Measurements from ENCODE around the gene KCTD6. TPM values are rescaled to one million over a fixed set of nuclear protein-coding genes. Genes with fewer than 3 reads are reported as not detected.

Gene KCTD6
- polyA plus RNA-seq, 1 donor from 2014 or later: 64.0 TPM

GRCh38 chr3:58529516-58530353 lies 37.8 kb downstream of the KCTD6 start (continued):
- peak; percentile 48 for TF ChIP-seq CTCF (IDR thresholded peaks at IDR 0.05; ENCODE audit: poor library complexity, severe bottlenecking)

- Histone ChIP-seq H3K9me2 (ENCODE audit: insufficient read depth, low read length) (no peaks in the 10 kb centered on the region), H3F3A (ENCODE audit: insufficient read depth, low read length, poor library complexity, severe bottlenecking) (no peaks in the 10 kb centered on the region), H3K9ac (ENCODE audit: low read length) (no peak overlapping the region), H3K36me3 (ENCODE audit: insufficient read depth, low read length) (no peaks in the 10 kb centered on the region), H2AFZ (ENCODE audit: low read depth, low read length) (no peak overlapping the region), H3K79me2 (replicated peaks; ENCODE audit: insufficient read depth, low read length) (no peaks in the 10 kb centered on the region), H3K4me3 (ENCODE audit: low read length) (no peak overlapping the region), H3K9me3 (ENCODE audit: low read length) (no peaks in the 10 kb centered on the region), H4K20me1 (ENCODE audit: insufficient read depth) (no peaks in the 10 kb centered on the region), H3K4me2 (ENCODE audit: low read length) (no peak overlapping the region), H3K27me3 (ENCODE audit: insufficient read depth, low read depth, low read length) (no peaks in the 10 kb centered on the region), H3K27ac (ENCODE audit: low read length) (no peak overlapping the region)
- TF ChIP-seq MXI1 (conservative IDR thresholded peaks at IDR 0.05; ENCODE audit: poor library complexity, severe bottlenecking) (no peak), RAD21 (conservative IDR thresholded peaks at IDR 0.05) (no peak), SMC3 (conservative IDR thresholded peaks at IDR 0.05; ENCODE audit: poor library complexity) (no peak), CTCF (IDR thresholded peaks at IDR 0.05; ENCODE audit: poor library complexity, severe bottlenecking) (no peak), REST (IDR thresholded peaks at IDR 0.05; ENCODE audit: borderline replicate concordance) (no peak), EP300 (conservative IDR thresholded peaks at IDR 0.05; ENCODE audit: poor library complexity, severe bottlenecking) (no peak), EZH2 (IDR thresholded peaks at IDR 0.05; ENCODE audit: borderline replicate concordance, insufficient read depth, low read length, poor library complexity, severe bottlenecking) (no peak), POLR2AphosphoS5 (IDR thresholded peaks at IDR 0.05) (no peak), TAF1 (IDR thresholded peaks at IDR 0.05; ENCODE audit: low read depth) (no peak)
Observed at GRCh38 chr3:58530354-58530865, 38.5 kb downstream of the KCTD6 start.

Data from neural cell (in vitro differentiated cells).